ENCODE measurements around the gene DSCAML1. TPM values are rescaled to one million over a fixed set of nuclear protein-coding genes. Genes with fewer than 3 reads are reported as not detected.

The DSCAML1 gene
- total RNA-seq, 1 donor from 2014 or later = 0.09 TPM

- Mint-ChIP-seq H3K4me1 (peaks cover 14% of the 10 kb centered on the region), H3K27me3 (ENCODE audit: low read depth) (peaks cover 9% of the 10 kb centered on the region), H3K9me3 (no peaks in the 10 kb centered on the region), H3K4me3 (no peak overlapping the region), H3K36me3 (ENCODE audit: low read depth) (no peaks in the 10 kb centered on the region), H3K27ac (ENCODE audit: unreplicated experiment) (peak overlapping the region; percentile 15)
- TF ChIP-seq CTCF (conservative IDR thresholded peaks at IDR 0.05) = no peak
- DNase-seq (ENCODE audit: low read depth, low spot score) = no peak
Observed at GRCh38 chr11:117734601-117735024, 62.4 kb downstream of the DSCAML1 start.

- Mint-ChIP-seq H3K27ac (ENCODE audit: unreplicated experiment) (peak overlapping the region; percentile 43), H3K4me1 (peaks cover 14% of the 10 kb centered on the region), H3K36me3 (ENCODE audit: low read depth) (no peaks in the 10 kb centered on the region), H3K27me3 (ENCODE audit: low read depth) (peaks cover 6% of the 10 kb centered on the region), H3K9me3 (no peaks in the 10 kb centered on the region), H3K4me3 (no peak overlapping the region)
- DNase-seq (ENCODE audit: low read depth, low spot score) = no peak
- TF ChIP-seq CTCF (conservative IDR thresholded peaks at IDR 0.05) = no peak
Observed at GRCh38 chr11:117733316-117733715, 63.7 kb downstream of the DSCAML1 start.

GRCh38 chr11:117731722-117732290, 65.2 kb downstream of the DSCAML1 start:
- H3K27me3 Mint-ChIP-seq (ENCODE audit: low read depth) = peaks cover 12% of the 10 kb centered on the region
- DNase-seq (ENCODE audit: low read depth, low spot score) = no peak
- peaks cover 14% of the 10 kb centered on the region for H3K4me1 Mint-ChIP-seq
- H3K36me3 Mint-ChIP-seq (ENCODE audit: low read depth) = no peaks in the 10 kb centered on the region
- TF ChIP-seq CTCF (conservative IDR thresholded peaks at IDR 0.05) = no peak
- no peak overlapping the region for H3K4me3 Mint-ChIP-seq
- no peak overlapping the region for H3K27ac Mint-ChIP-seq (ENCODE audit: unreplicated experiment)
- H3K9me3 Mint-ChIP-seq = peaks cover 2% of the 10 kb centered on the region

- TF ChIP-seq CTCF (conservative IDR thresholded peaks at IDR 0.05) = no peak
- peaks cover 13% of the 10 kb centered on the region for H3K4me1 Mint-ChIP-seq
- no peak for DNase-seq (ENCODE audit: low read depth, low spot score)
- no peaks in the 10 kb centered on the region for H3K36me3 Mint-ChIP-seq (ENCODE audit: low read depth)
- H3K4me3 Mint-ChIP-seq = no peak overlapping the region
- H3K27me3 Mint-ChIP-seq (ENCODE audit: low read depth) = peaks cover 17% of the 10 kb centered on the region
- peaks cover 2% of the 10 kb centered on the region for H3K9me3 Mint-ChIP-seq
- no peak overlapping the region for H3K27ac Mint-ChIP-seq (ENCODE audit: unreplicated experiment)
Observed at GRCh38 chr11:117730208-117730800, 66.7 kb downstream of the DSCAML1 start.

- H3K36me3 Mint-ChIP-seq (ENCODE audit: low read depth) = no peaks in the 10 kb centered on the region
- H3K27ac Mint-ChIP-seq (ENCODE audit: unreplicated experiment) = no peak overlapping the region
- H3K9me3 Mint-ChIP-seq = peaks cover 2% of the 10 kb centered on the region
- peaks cover 37% of the 10 kb centered on the region for H3K4me1 Mint-ChIP-seq
- no peak overlapping the region for H3K4me3 Mint-ChIP-seq
- H3K27me3 Mint-ChIP-seq (ENCODE audit: low read depth) = peaks cover 28% of the 10 kb centered on the region
- TF ChIP-seq CTCF (conservative IDR thresholded peaks at IDR 0.05) = no peak
- no peak for DNase-seq (ENCODE audit: low read depth, low spot score)
Observed at GRCh38 chr11:117725048-117725734, 71.8 kb downstream of the DSCAML1 start.

All from neural crest cell (in vitro differentiated cells).